NCI-H82 (cell line): Measurements from ENCODE around the gene VWF.
A peak's percentile ranks its signal among the peaks of the same experiment; 100 is the strongest.
"Not testable (repeated sequence)": the region's sequence is repeated elsewhere in the genome, so short reads cannot be mapped to it uniquely, and the experiment has no call there.

ENCODE experiments used
- DNase-seq: peaks from one replicate; lab custom pipeline; 2025; lab: John Stamatoyannopoulos, UW

Gene VWF

GRCh38 chr12:6124411-6125309 lies at the start of gene VWF:
Gene VWF (minus strand): TSS chr12:6124670. CDS start chr12:6123196, 1,474 bp downstream.
- peak; percentile 31 for DNase-seq

- DNase-seq, result peak; percentile 51
Measured at GRCh38 chr12:6172862-6173261, 48.4 kb upstream of the VWF start.

- DNase-seq, result no peak
Measured at GRCh38 chr12:6172086-6172485, 47.6 kb upstream of the VWF start.

- no peak for DNase-seq
Measured at GRCh38 chr12:6171409-6172015, 47.0 kb upstream of the VWF start.

- no peak for DNase-seq
Measured at GRCh38 chr12:6167327-6168280, 43.1 kb upstream of the VWF start.

GRCh38 chr12:6166808-6167207 lies 42.3 kb upstream of the VWF start:
- DNase-seq, result no peak

- DNase-seq, result no peak
Measured at GRCh38 chr12:6165395-6165794, 40.9 kb upstream of the VWF start.

- DNase-seq, result no peak
Measured at GRCh38 chr12:6163416-6164060, 39.1 kb upstream of the VWF start.

- DNase-seq, result no peak
Measured at GRCh38 chr12:6161124-6161882, 36.8 kb upstream of the VWF start.

- DNase-seq, result not testable (repeated sequence)
Measured at GRCh38 chr12:6160049-6160649, 35.7 kb upstream of the VWF start.

- DNase-seq, result not testable (repeated sequence)
Measured at GRCh38 chr12:6159166-6160011, 34.9 kb upstream of the VWF start.

GRCh38 chr12:6158749-6159148 lies 34.3 kb upstream of the VWF start:
- DNase-seq, result no peak

- no peak for DNase-seq
Measured at GRCh38 chr12:6158255-6158654, 33.8 kb upstream of the VWF start.

GRCh38 chr12:6157482-6157881 lies 33.0 kb upstream of the VWF start:
- no peak for DNase-seq

GRCh38 chr12:6154730-6155459 lies 30.4 kb upstream of the VWF start:
- DNase-seq, result peak; percentile 25

GRCh38 chr12:6148722-6149121 lies 24.3 kb upstream of the VWF start:
- not testable (repeated sequence) for DNase-seq

- DNase-seq, result no peak
Measured at GRCh38 chr12:6148061-6148460, 23.6 kb upstream of the VWF start.

GRCh38 chr12:6146951-6147350 lies 22.5 kb upstream of the VWF start:
- no peak for DNase-seq

- DNase-seq, result no peak
Measured at GRCh38 chr12:6146509-6146908, 22.0 kb upstream of the VWF start.
